GM10248 (cell line): Measurements from ENCODE around the gene POPDC2.

Experiments
- CTCF ChIA-PET: fragments of 300-600 bp; sonication (Branson Sonifier 250); formaldehyde crosslinking; extraction: SDS; loops from one replicate; lab custom pipeline; 2021; ENCODE audit warnings: antibody characterized with exemption; lab: Yijun Ruan, JAX
- POLR2A ChIA-PET: fragments of 350-650 bp; sonication (Branson Sonifier 250); formaldehyde crosslinking; extraction: SDS; loops from one replicate; lab custom pipeline; 2020; ENCODE audit warnings: antibody characterized with exemption; lab: Yijun Ruan, JAX
- DNase-seq: peaks from one replicate; pipeline ENCODE4 v3.0.0; 2012; ENCODE audit errors: extremely low spot score
- TF ChIP-seq, protein P1 (sequence below): IDR thresholded peaks from 2 replicates; pipeline ENCODE4 v1.5.1; 2012; ENCODE audit warnings: mild to moderate bottlenecking, low read depth; ENCODE audit errors: extremely low read depth, missing control alignments, control extremely low read depth

POPDC2 gene

GRCh38 chr3:119677641-119677934 lies 17.2 kb upstream of the POPDC2 start:
- TF ChIP-seq, protein P1, sequence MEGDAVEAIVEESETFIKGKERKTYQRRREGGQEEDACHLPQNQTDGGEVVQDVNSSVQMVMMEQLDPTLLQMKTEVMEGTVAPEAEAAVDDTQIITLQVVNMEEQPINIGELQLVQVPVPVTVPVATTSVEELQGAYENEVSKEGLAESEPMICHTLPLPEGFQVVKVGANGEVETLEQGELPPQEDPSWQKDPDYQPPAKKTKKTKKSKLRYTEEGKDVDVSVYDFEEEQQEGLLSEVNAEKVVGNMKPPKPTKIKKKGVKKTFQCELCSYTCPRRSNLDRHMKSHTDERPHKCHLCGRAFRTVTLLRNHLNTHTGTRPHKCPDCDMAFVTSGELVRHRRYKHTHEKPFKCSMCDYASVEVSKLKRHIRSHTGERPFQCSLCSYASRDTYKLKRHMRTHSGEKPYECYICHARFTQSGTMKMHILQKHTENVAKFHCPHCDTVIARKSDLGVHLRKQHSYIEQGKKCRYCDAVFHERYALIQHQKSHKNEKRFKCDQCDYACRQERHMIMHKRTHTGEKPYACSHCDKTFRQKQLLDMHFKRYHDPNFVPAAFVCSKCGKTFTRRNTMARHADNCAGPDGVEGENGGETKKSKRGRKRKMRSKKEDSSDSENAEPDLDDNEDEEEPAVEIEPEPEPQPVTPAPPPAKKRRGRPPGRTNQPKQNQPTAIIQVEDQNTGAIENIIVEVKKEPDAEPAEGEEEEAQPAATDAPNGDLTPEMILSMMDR: no peak
- no peak for DNase-seq
- ChIA-PET POLR2A (no interaction called here), CTCF (interaction anchor here (1.1 to 11.2 kb wide), 3 partner anchors 16 to 80 kb away, joined by 3 to 128 read pairs (median 3); partner anchors contain the start of gene PLA1A)

GRCh38 chr3:119676771-119677640 lies 16.6 kb upstream of the POPDC2 start, which contains the start of gene COX17:
COX17 (minus strand) TSS chr3:119677406; CDS start chr3:119677310, 96 bp downstream.
- ChIA-PET CTCF (interaction anchor here (0.7 to 11.2 kb wide), 6 partner anchors 10 to 793 kb away, joined by 3 to 128 read pairs (median 4); partner anchors contain the start of genes CD80 and PLA1A), POLR2A (interaction anchor here (0.8 kb wide), 1 partner anchor 76 kb away, joined by 5 read pairs; no protein-coding TSS in a partner anchor)
- TF ChIP-seq, protein P1: no peak
- DNase-seq: peak; percentile 96

DNA sequence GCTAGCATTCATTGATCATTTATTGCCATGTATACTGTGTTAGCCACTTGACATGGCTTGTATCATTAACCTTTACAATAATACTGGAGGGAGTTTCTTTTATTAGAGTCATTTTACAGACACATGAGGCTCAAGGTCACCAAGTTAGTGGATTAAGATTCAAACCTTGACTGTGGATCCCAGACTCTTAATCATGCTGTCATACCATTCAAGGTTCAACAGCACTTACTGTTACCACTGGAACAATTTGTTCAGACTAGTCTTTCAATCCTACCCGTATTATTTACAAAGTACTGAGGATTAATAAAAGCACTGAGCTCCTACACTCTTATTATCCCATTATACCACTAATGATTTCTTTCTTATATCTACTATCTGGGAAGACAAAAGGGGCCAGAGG lies 15.6 kb upstream of the POPDC2 start:
- POLR2A ChIA-PET: interaction anchor here (0.8 to 1.2 kb wide), 2 partner anchors 62 to 75 kb away, joined by 5 to 6 read pairs; no protein-coding TSS in a partner anchor
- CTCF ChIA-PET: interaction anchor here (1.0 to 11.2 kb wide), 9 partner anchors 11 to 792 kb away, joined by 3 to 128 read pairs (median 6); partner anchors contain the start of gene CD80
- DNase-seq: no peak
- TF ChIP-seq, protein P1: no peak

DNA sequence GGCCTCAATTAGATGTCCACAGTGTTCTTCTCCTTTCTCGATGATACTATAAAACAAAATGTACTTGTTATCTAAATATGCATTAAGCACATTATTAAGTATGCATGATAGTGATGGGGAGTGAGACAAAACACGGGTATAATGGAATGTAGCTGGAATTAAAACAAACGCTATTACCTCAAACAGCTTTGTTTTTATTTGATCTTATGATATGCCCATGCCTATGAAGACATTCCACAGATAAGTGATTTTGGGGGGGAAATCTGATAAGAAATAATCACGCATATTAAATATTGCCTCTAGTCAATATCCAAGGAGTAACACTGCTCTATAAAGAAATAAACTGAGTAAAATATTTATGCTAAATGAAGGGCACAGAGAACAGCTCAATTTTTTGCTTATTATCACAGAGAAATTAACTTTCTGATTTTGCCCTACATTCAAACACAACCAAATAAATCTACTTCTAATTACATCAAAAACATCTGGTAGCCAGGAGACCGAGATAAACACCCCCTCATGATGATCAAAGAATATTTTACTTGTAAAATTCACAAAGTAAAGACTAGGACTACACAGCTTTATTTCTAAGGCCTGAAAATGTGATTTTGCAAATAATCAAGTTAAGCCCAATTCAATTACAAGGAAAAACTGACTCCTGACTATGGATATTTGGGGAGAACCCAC lies 14.9 kb upstream of the POPDC2 start:
- POLR2A ChIA-PET: interaction anchor here (0.7 to 1.2 kb wide), 2 partner anchors 61 to 418 kb away, joined by 4 to 6 read pairs; no protein-coding TSS in a partner anchor
- TF ChIP-seq, protein P1: no peak
- CTCF ChIA-PET: interaction anchor here (1.0 to 11.2 kb wide), 9 partner anchors 10 to 125 kb away, joined by 3 to 128 read pairs (median 6); partner anchors contain the start of gene CD80
- DNase-seq: no peak

DNA sequence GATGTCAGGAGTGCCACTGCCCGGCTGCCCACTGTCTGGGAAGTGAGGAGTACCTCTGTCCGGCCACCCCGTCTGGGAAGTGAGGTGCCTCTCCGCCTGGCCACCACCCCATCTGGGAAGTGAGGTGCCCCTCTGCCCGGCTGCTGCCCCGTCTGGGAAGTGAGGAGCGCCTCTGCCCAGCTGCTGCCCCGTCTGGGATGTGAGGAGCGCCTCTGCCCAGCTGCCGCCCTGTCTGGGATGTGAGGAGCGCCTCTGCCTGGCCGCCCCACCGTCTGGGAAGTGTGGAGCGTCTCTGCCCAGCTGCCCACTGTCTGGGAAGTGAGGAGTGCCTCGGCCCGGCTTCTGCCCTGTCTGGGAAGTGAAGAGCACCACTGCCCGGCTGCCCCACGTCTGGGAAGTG lies 13.5 kb upstream of the POPDC2 start:
- TF ChIP-seq, protein P1: no peak
- no peak for DNase-seq
- CTCF ChIA-PET: interaction anchor here (1.5 to 3.0 kb wide), 4 partner anchors 8 to 73 kb away, joined by 3 to 21 read pairs (median 11); no protein-coding TSS in a partner anchor
- POLR2A ChIA-PET: no interaction called here

DNA sequence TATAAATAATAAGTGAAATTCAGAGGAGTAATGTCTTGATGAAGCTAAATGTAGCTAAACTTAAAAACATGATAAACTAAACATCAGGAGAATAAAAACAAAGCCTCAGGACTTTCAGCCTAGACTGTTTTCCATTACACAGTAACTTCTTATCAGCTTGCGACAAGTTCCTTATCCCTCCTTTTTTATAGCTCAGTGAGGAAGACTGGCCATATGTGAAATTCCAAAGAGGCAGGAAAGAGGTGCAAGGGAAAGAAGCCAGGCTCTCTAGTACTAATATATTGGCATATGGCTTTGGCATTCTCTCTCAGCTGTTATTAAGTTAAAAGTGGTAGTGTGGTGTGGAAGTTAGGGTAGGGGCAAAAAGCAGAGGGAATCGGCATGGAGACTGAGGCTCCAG lies 12.4 kb upstream of the POPDC2 start:
- TF ChIP-seq, protein P1: no peak
- POLR2A ChIA-PET: no interaction called here
- CTCF ChIA-PET: interaction anchor here (0.7 to 3.0 kb wide), 12 partner anchors 8 to 788 kb away, joined by 3 to 21 read pairs (median 3); no protein-coding TSS in a partner anchor
- no peak for DNase-seq
